Pancreas (tissue), 10 donors: Measurements from ENCODE around the gene KLHL10. TPM values are rescaled to one million over a fixed set of nuclear protein-coding genes. Genes with fewer than 3 reads are reported as not detected.

Experiments used
- ATAC-seq, 4 donors: fragments of 200-7000 bp; cut with Tn5 transposase; one replicate each; pipeline versions ENCODE4 v1.8.0 to v1.9.1; 2020; ENCODE audit warnings: mild to moderate bottlenecking in 4 of 4, moderate library complexity in 4 of 4
- DNase-seq, 6 donors: peaks; one replicate each; pipeline ENCODE4 v3.0.0-alpha.2; 2020
- FAIRE-seq: peaks from 2 replicates; lab custom pipeline; 2012; peaks lifted over from hg19 to GRCh38; lab: Jason Lieb, UNC
- H3K27ac ChIP-seq, 4 donors: fragments of 200-600 bp; sonication (generic); 1 replicate in 3 of 4; 2 replicates in 1 of 4; pipeline versions ENCODE4 v1.5.0 to v1.8.0; 2020
- H3K27me3 ChIP-seq, 4 donors: fragments of 200-600 bp; one replicate each; pipeline ENCODE4 v1.8.0; 2021
- H3K36me3 ChIP-seq, 3 donors: fragments of 200-600 bp; sonication (generic) in 1 of 3; one replicate each; pipeline versions ENCODE4 v1.5.0 to v1.8.0; 2020 to 2021
- H3K4me1 ChIP-seq, 3 donors: fragments of 200-600 bp; one replicate each; pipeline ENCODE4 v1.8.0; 2021
- H3K4me3 ChIP-seq, 4 donors: fragments of 200-600 bp; sonication (generic) in 2 of 4; one replicate each; pipeline versions ENCODE4 v1.5.0 to v1.8.0; 2020 to 2021
- H3K9me3 ChIP-seq, 4 donors: fragments of 200-600 bp; one replicate each; pipeline ENCODE4 v1.8.0; 2021
- CTCF ChIP-seq, 4 donors: fragments of 200-600 bp; sonication (generic) in 3 of 4; IDR thresholded peaks; one replicate each; pipeline versions ENCODE4 v1.5.0 to v1.8.0; 2021; ENCODE audit warnings: antibody characterized with exemption in 4 of 4
- WGBS, 2 donors: extraction: QIAGEN DNeasy Blood & Tissue Kit; methylation state at CpG; one replicate each; pipeline ENCODE4 v1.1.7; 2013; 5-methylcytosine and 5-hydroxymethylcytosine counted together
- intact Hi-C, 3 donors: fragments of 100-400 bp; cut with DNase I; formaldehyde crosslinking; loops; one replicate each; pipeline versions ENCODE4 v1.11.1 to v1.14.2; 2022
- polyA plus RNA-seq, 2 donors: library from polyadenylated mRNA; stranded (reverse); fragments of 200-250 nt; gene quantifications; one replicate each; pipeline ENCODE4 v1.2.3, GENCODE V29; 2013
- total RNA-seq, 6 donors: library from RNA; stranded (reverse); fragmentation: NEBNext Ultra II Directional in 4 of 6; extraction: Animal tissue kit (Norgen Biotek cat#: 25700) in 4 of 6; gene quantifications; one replicate each; pipeline versions ENCODE4 v1.2.1 to v1.2.4, GENCODE V29; 2021 to 2023
- donor health status: healthy with polysubstance abuse.
- donor health status: DM: no; HTN: no; CAD: no; lungs with moderate emphysema.
- donor health status: DM: no; HTN: no; CAD: no.
- donor health status: control.
- donor health status: control.
- donor health status: Bipolar disorder and iron deficiency.
- donor health status: DM: yes; HTN: yes; CAD: no.
- donor health status: DM: no; HTN: no; CAD: no.
- donor health status: DM: no; HTN: no; CAD: no.
- donor health status: DM: yes; HTN: yes; CAD: no.

The KLHL10 gene
- total and polyA plus RNA-seq, 8 donors = 0.02 TPM; not detected in 7

GRCh38 chr17:41796121-41796895 lies 41.3 kb upstream of the KLHL10 start:
- Histone ChIP-seq H3K36me3 (no peaks in the 10 kb centered on the region), H3K4me3 (no peak overlapping the region), H3K4me1 (peaks cover 12 to 23% (median 16%) of the 10 kb centered on the region in 3 donors), H3K27me3 (no peaks in the 10 kb centered on the region), H3K27ac (no peak overlapping the region), H3K9me3 (no peaks in the 10 kb centered on the region)
- no peak for FAIRE-seq
- WGBS, 2 donors = 77 to 85% methylated on average over 10 of the region's 10 CpGs
- intact Hi-C loops = no loop called here
- no peak for DNase-seq
- TF ChIP-seq CTCF (IDR thresholded peaks at IDR 0.05) = no peak
- no peak for ATAC-seq

DNA sequence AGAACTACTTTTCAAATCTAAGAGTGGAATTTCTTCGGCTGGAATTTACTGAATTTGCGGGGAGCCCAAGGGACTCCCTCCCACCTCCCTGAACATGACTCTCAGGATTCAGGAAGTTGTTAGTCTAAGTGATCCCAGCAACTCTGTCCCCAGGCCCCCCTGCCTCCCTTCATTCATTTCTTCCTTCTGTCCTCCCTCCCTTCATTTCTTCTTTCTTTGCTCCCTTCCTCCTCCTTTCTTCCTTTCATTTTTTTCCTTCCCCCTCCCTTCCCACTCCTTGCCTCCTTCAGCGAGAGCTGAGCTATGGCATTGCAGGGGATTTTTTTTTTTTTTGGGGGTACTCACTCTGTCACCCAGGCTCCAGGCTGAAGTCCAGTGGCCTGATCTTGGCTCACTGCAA lies 40.2 kb upstream of the KLHL10 start:
- Histone ChIP-seq H3K36me3 (peaks cover 0 to 2% (median 0%) of the 10 kb centered on the region in 3 donors), H3K9me3 (no peaks in the 10 kb centered on the region), H3K27ac (no peak overlapping the region), H3K4me3 (no peak overlapping the region), H3K4me1 (peaks cover 13 to 22% (median 17%) of the 10 kb centered on the region in 3 donors), H3K27me3 (no peaks in the 10 kb centered on the region)
- intact Hi-C loops = no loop called here
- ATAC-seq = no peak
- no peak for FAIRE-seq
- no peak for DNase-seq
- TF ChIP-seq CTCF (IDR thresholded peaks at IDR 0.05) = no peak
- WGBS, 2 donors = 90 to 94% methylated on average over 3 of the region's 3 CpGs

DNA sequence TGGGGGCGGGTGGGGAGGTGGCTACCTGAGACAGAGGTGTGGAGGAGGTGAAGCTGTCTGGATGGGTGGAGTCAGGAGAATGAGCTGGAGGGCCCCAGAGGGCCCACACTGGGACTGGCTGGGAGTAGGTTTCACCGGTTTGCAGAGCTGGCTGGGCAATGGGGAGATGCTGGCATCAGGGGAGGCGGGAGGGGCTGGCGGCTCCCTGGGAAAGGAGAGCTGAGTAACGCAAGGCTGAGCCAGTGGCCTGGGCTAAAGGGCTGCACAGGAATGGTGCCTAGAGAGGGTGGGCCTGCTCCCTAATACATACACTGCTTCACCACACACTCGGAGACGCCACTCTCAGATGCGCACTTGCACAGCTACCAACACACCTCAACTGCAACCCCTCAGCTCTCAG lies 38.3 kb upstream of the KLHL10 start:
- Histone ChIP-seq H3K4me3 (no peak overlapping the region), H3K4me1 (peaks cover 5% of the 10 kb centered on the region in 3 donors), H3K27ac (no peak overlapping the region), H3K9me3 (no peaks in the 10 kb centered on the region), H3K27me3 (no peaks in the 10 kb centered on the region), H3K36me3 (peaks cover 0 to 5% (median 0%) of the 10 kb centered on the region in 3 donors)
- ATAC-seq (no peak), FAIRE-seq (no peak), DNase-seq (no peak)
- WGBS, 2 donors = 84 to 93% methylated on average over 8 of the region's 8 CpGs
- no peak for TF ChIP-seq CTCF (IDR thresholded peaks at IDR 0.05)
- intact Hi-C loops = no loop called here

- TF ChIP-seq CTCF (IDR thresholded peaks at IDR 0.05) = no peak
- Histone ChIP-seq H3K36me3 (peaks cover 0 to 5% (median 0%) of the 10 kb centered on the region in 3 donors), H3K4me1 (peaks cover 5% of the 10 kb centered on the region in 3 donors), H3K9me3 (no peaks in the 10 kb centered on the region), H3K4me3 (no peak overlapping the region), H3K27me3 (no peaks in the 10 kb centered on the region), H3K27ac (no peak overlapping the region)
- WGBS, 2 donors = 51 to 60% methylated on average over 18 of the region's 18 CpGs
- intact Hi-C loops = loop anchor here (2.0 to 10.0 kb wide), 3 partner anchors 58 to 66 kb away; partner anchors contain the start of gene HAP1 (in 1 of the 3)
- ATAC-seq (peak; percentile 24 to 30 (median 28)), FAIRE-seq (no peak), DNase-seq (peak in 1 of 6 donors; percentile 35)
These were observed 36.8 kb upstream of the KLHL10 start for GRCh38 chr17:41800601-41801373.
